GM12865 (cell line): ENCODE measurements around the gene KLHDC9.

Experiments used
- DNase-seq: peaks from one replicate; pipeline ENCODE4 v3.0.0; 2010; ENCODE audit warnings: low read depth
- H3K4me3 ChIP-seq: 2 replicates; pipeline ENCODE4 v1.5.1; 2011; ENCODE audit warnings: mild to moderate bottlenecking, low read depth, low read length, control low read depth
- TF ChIP-seq, protein P1 (sequence below): IDR thresholded peaks from 2 replicates; pipeline ENCODE4 v1.5.1; 2011; ENCODE audit warnings: low read length, control low read depth, low read depth, inconsistent platforms; ENCODE audit not compliant: insufficient read depth; ENCODE audit errors: missing control alignments

KLHDC9 gene

DNA sequence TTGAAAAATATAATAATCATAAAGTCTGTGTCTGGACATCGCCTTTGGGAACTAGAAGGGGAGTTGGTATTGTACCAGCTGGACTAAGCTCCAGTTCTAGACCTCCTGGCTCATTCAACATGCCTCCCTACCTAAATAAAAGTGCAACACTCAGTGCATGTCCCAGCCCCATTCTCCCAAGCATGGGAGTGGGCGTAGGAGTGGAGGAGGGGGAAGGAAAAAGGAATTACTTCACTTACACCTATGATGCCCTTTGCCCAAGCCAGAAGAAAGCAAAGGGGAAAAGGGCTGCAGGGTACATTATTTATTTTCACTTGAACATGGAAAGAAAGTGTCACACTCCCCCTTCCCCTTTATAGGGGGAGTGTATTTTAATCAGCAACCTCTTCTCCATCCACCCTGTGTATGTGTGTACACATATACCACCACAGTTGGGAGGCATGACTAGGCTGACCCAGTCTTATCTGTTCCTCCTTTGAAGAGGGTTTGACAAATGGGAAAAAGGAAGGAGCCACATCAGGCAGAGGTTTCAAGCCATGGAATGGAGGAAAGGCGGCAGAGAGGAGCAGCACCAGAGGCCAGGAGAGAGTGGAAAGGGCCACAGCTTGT is 23.0 kb downstream of the KLHDC9 start:
- TF ChIP-seq, protein P1, sequence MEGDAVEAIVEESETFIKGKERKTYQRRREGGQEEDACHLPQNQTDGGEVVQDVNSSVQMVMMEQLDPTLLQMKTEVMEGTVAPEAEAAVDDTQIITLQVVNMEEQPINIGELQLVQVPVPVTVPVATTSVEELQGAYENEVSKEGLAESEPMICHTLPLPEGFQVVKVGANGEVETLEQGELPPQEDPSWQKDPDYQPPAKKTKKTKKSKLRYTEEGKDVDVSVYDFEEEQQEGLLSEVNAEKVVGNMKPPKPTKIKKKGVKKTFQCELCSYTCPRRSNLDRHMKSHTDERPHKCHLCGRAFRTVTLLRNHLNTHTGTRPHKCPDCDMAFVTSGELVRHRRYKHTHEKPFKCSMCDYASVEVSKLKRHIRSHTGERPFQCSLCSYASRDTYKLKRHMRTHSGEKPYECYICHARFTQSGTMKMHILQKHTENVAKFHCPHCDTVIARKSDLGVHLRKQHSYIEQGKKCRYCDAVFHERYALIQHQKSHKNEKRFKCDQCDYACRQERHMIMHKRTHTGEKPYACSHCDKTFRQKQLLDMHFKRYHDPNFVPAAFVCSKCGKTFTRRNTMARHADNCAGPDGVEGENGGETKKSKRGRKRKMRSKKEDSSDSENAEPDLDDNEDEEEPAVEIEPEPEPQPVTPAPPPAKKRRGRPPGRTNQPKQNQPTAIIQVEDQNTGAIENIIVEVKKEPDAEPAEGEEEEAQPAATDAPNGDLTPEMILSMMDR: no peak
- no peak overlapping the region for H3K4me3 ChIP-seq
- DNase-seq: no peak

DNA sequence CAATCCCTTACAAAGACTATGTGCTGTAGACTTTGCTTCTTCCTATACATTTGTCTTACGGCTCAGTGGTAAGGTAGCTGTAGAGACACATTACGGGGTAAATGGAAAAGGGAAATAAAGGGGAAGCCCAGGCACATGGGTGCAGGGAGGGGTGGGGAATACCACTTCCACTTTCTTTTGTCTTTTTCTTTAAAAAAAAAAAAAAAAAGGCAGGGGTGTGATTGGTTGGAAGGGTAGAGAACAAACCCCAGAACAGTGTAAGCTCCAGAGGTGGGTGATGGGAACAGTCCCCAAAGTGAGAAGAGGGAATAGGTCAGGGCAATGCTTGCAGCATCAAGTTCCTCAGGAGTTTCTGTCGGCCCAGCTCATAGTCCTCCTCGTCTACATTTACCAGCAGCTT is 23.7 kb downstream of the KLHDC9 start:
- no peak overlapping the region for H3K4me3 ChIP-seq
- DNase-seq: peak; percentile 17

GRCh38 chr1:161122967-161123366 is 24.8 kb downstream of the KLHDC9 start:
- TF ChIP-seq, protein P1: no peak
- no peak for DNase-seq
- no peak overlapping the region for H3K4me3 ChIP-seq

More for the DNA sequence above, 23.7 kb downstream of the KLHDC9 start:
- TF ChIP-seq, protein P1: no peak

- DNase-seq: no peak
- no peak overlapping the region for H3K4me3 ChIP-seq
- TF ChIP-seq, protein P1: no peak
Measured at GRCh38 chr1:161127649-161128048, 29.5 kb downstream of the KLHDC9 start.

GRCh38 chr1:161128591-161129420 is 30.6 kb downstream of the KLHDC9 start:
- no peak overlapping the region for H3K4me3 ChIP-seq
- TF ChIP-seq, protein P1: no peak
- DNase-seq: no peak

GRCh38 chr1:161130266-161130665 is 32.1 kb downstream of the KLHDC9 start:
- no peak for DNase-seq
- TF ChIP-seq, protein P1: no peak
- H3K4me3 ChIP-seq: no peak overlapping the region
